Measurements from ENCODE around the gene COX18. TPM values are rescaled to one million over a fixed set of nuclear protein-coding genes. Genes with fewer than 3 reads are reported as not detected.

Gene COX18
- total and polyA plus RNA-seq, 2 experiments from 2014 or later = 9.6 to 44.7 TPM

- H3K9me3 Mint-ChIP-seq = no peaks in the 10 kb centered on the region; the same call in 2 of the 3 replicates
- peak; percentile 18 for ATAC-seq
- peaks cover 8% of the 10 kb centered on the region for H3K4me1 Mint-ChIP-seq
- no peaks in the 10 kb centered on the region for H3K27me3 ChIP-seq (ENCODE audit: insufficient read depth)
- no peak overlapping the region; the same call in 1 of the 2 replicates for H2AFZ ChIP-seq
- H3F3A ChIP-seq (replicated peaks; ENCODE audit: low read depth) = no peaks in the 10 kb centered on the region
- no peaks in the 10 kb centered on the region for H4K20me1 ChIP-seq (replicated peaks; ENCODE audit: insufficient read depth)
- peaks cover 11% of the 10 kb centered on the region for H3K36me3 Mint-ChIP-seq (ENCODE audit: low read depth)
- H3K79me2 ChIP-seq (replicated peaks; ENCODE audit: insufficient read depth) = peaks cover 6% of the 10 kb centered on the region; the same call in 1 of the 2 replicates
- no peak for TF ChIP-seq POLR2AphosphoS5 (IDR thresholded peaks at IDR 0.05; ENCODE audit: low read depth)
- no peak for TF ChIP-seq STAT1 (IDR thresholded peaks at IDR 0.05; ENCODE audit: unreplicated experiment)
- no peak for TF ChIP-seq ZNF114 (CRISPR knock-in tag; IDR thresholded peaks at IDR 0.05)
- no peak for TF ChIP-seq EZH2 (IDR thresholded peaks at IDR 0.05; ENCODE audit: low read depth, unreplicated experiment)
- TF ChIP-seq EZH2phosphoT487 (IDR thresholded peaks at IDR 0.05; ENCODE audit: unreplicated experiment) = no peak
- no peak for TF ChIP-seq JUNB (IDR thresholded peaks at IDR 0.05; ENCODE audit: unreplicated experiment)
- TF ChIP-seq ETS1 (IDR thresholded peaks at IDR 0.05) = no peak
- no peak for TF ChIP-seq ZNF462 (CRISPR knock-in tag; IDR thresholded peaks at IDR 0.05)
- TF ChIP-seq REST (IDR thresholded peaks at IDR 0.05; ENCODE audit: unreplicated experiment) = no peak
- no peak for TF ChIP-seq CREB1 (CRISPR knock-in tag; IDR thresholded peaks at IDR 0.05; ENCODE audit: low read depth)
- no peak for TF ChIP-seq ZNF331 (CRISPR knock-in tag; IDR thresholded peaks at IDR 0.05; ENCODE audit: low read depth)
- no peak for TF ChIP-seq NANOG (IDR thresholded peaks at IDR 0.05; ENCODE audit: borderline replicate concordance)
- TF ChIP-seq CTCF (conservative IDR thresholded peaks at IDR 0.05; ENCODE audit: low read depth in 2 of 2) = no peak
- peak overlapping the region; percentile 72 for H3K4me3 ChIP-seq
- peak; percentile 49 for DNase-seq (ENCODE audit: low spot score)
- peak overlapping the region; percentile 79 for H3K4me2 ChIP-seq
- peak overlapping the region; percentile 68 for H3K27ac ChIP-seq (ENCODE audit: low read depth)
- H3K27ac Mint-ChIP-seq = peak overlapping the region; percentile 99
- no peaks in the 10 kb centered on the region for H3K4me1 ChIP-seq (ENCODE audit: insufficient read depth)
- H3K36me3 ChIP-seq (ENCODE audit: insufficient read depth) = peaks cover 6% of the 10 kb centered on the region; the same call in 1 of the 2 replicates
- no peaks in the 10 kb centered on the region for H3K9me2 ChIP-seq (ENCODE audit: insufficient read depth)
- H3K27me3 Mint-ChIP-seq (ENCODE audit: insufficient read depth, low read depth, poor library complexity) = peaks cover 13% of the 10 kb centered on the region
- peak overlapping the region; percentile 79 for H3K4me3 Mint-ChIP-seq
Measured at GRCh38 chr4:73070074-73070390, 516 bp upstream of the COX18 start.
